Uterus (tissue), 2 donors: ENCODE measurements around the gene LPP.

Source experiments
- POLR2A ChIP-seq, 2 donors: fragments of 450-650 bp; IDR thresholded peaks; one replicate each; pipeline ENCODE4 v1.6.1; 2016; ENCODE audit warnings: antibody characterized with exemption in 2 of 2, mild to moderate bottlenecking in 1 of 2, moderate library complexity in 1 of 2
- TF ChIP-seq, protein P1 (sequence below), 4 experiments: fragments of 200-600 bp in 2 of 4; fragments of 450-650 bp in 2 of 4; sonication (generic) in 2 of 4; IDR thresholded peaks; one replicate each; pipeline ENCODE4 v1.5.1; 2016 to 2019; ENCODE audit warnings: antibody characterized with exemption in 4 of 4, mild to moderate bottlenecking in 2 of 4, moderate library complexity in 1 of 4

DNA sequence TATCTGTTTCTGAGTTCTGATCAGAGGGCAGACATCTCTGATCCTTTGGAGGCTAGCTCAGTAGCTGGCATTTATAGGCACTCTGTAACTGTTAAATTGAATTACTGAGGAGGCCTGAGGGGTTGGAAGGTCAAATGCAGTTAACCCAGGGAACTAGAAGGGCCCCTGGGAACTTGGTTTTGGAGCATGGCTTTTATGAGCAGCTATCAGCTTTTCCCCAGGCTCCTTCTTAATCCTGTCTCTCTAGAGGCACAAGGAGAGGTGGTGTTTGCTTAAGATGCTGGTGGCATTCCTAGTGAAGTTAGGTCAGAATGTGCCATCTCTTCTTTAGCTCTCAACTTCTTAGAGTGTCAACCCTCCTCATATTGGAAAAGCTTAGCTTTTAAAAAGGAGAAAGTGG is 128.9 kb downstream of the LPP start:
- TF ChIP-seq, protein P1, sequence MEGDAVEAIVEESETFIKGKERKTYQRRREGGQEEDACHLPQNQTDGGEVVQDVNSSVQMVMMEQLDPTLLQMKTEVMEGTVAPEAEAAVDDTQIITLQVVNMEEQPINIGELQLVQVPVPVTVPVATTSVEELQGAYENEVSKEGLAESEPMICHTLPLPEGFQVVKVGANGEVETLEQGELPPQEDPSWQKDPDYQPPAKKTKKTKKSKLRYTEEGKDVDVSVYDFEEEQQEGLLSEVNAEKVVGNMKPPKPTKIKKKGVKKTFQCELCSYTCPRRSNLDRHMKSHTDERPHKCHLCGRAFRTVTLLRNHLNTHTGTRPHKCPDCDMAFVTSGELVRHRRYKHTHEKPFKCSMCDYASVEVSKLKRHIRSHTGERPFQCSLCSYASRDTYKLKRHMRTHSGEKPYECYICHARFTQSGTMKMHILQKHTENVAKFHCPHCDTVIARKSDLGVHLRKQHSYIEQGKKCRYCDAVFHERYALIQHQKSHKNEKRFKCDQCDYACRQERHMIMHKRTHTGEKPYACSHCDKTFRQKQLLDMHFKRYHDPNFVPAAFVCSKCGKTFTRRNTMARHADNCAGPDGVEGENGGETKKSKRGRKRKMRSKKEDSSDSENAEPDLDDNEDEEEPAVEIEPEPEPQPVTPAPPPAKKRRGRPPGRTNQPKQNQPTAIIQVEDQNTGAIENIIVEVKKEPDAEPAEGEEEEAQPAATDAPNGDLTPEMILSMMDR (IDR thresholded peaks at IDR 0.05): no peak
- TF ChIP-seq POLR2A (IDR thresholded peaks at IDR 0.05): no peak
